HepG2 (cell line): ENCODE measurements around the gene RHOT2. TPM values are rescaled to one million over a fixed set of nuclear protein-coding genes. Genes with fewer than 3 reads are reported as not detected.
A peak's percentile ranks its signal among the peaks of the same experiment; 100 is the strongest.

ENCODE experiments used
- AKAP8 ChIP-seq: sonication (generic); formaldehyde crosslinking; IDR thresholded peaks from 2 replicates; pipeline ENCODE4 v1.5.1; 2020; ENCODE audit warnings: mild to moderate bottlenecking, missing genetic modification reagents
- BATF2 ChIP-seq: sonication (generic); formaldehyde crosslinking; IDR thresholded peaks from 2 replicates; pipeline ENCODE4 v1.8.0; 2022; ENCODE audit warnings: mild to moderate bottlenecking, missing genetic modification reagents, moderate library complexity
- HDAC6 ChIP-seq: fragments of 200-600 bp; sonication (generic); IDR thresholded peaks from 2 replicates; pipeline ENCODE4 v1.7.0; 2017; ENCODE audit warnings: mild to moderate bottlenecking, antibody characterized with exemption, low read length, low read depth
- IKZF4 ChIP-seq: sonication (generic); formaldehyde crosslinking; IDR thresholded peaks from 2 replicates; pipeline ENCODE4 v1.5.1; 2020; ENCODE audit warnings: borderline replicate concordance, mild to moderate bottlenecking, low read depth, missing genetic modification reagents; ENCODE audit errors: not compliant biosample characterization
- NFYB ChIP-seq: sonication (generic); formaldehyde crosslinking; IDR thresholded peaks from 2 replicates; pipeline ENCODE4 v1.4.0; 2020; ENCODE audit warnings: missing genetic modification reagents
- PTBP1 ChIP-seq: fragments of 200-400 bp; formaldehyde crosslinking; IDR thresholded peaks from 2 replicates; pipeline ENCODE4 v1.6.1; 2018; ENCODE audit warnings: low read length, low read depth; ENCODE audit not compliant: poor library complexity, severe bottlenecking
- RFXANK ChIP-seq: IDR thresholded peaks from 2 replicates; pipeline ENCODE4 v1.6.1; 2016
- SMARCC2 ChIP-seq: fragments of 450-650 bp; IDR thresholded peaks from 2 replicates; pipeline ENCODE4 v1.6.1; 2017; ENCODE audit warnings: antibody characterized with exemption, mild to moderate bottlenecking
- SSRP1 ChIP-seq: IDR thresholded peaks from 2 replicates; pipeline ENCODE4 v1.6.1; 2016; ENCODE audit warnings: control low read depth
- TBP ChIP-seq: sonication (generic); formaldehyde crosslinking; IDR thresholded peaks from 2 replicates; pipeline ENCODE4 v1.5.0; 2020; ENCODE audit warnings: missing genetic modification reagents
- USF2 ChIP-seq, 2 experiments: sonication (generic) in 1 of 2; formaldehyde crosslinking in 1 of 2; IDR thresholded peaks; 2 replicates each; pipeline versions ENCODE4 v1.5.1 to v1.6.1; 2011 to 2020; ENCODE audit warnings: borderline replicate concordance in 1 of 2, low read depth in 1 of 2, low read length in 1 of 2, mild to moderate bottlenecking in 1 of 2, missing genetic modification reagents in 1 of 2, moderate library complexity in 1 of 2
- YEATS4 ChIP-seq: sonication (generic); formaldehyde crosslinking; IDR thresholded peaks from 2 replicates; pipeline ENCODE4 v1.4.0; 2020; ENCODE audit warnings: missing genetic modification reagents, borderline replicate concordance
- ZC3H4 ChIP-seq: sonication (generic); formaldehyde crosslinking; IDR thresholded peaks from 2 replicates; pipeline ENCODE4 v1.4.0; 2020; ENCODE audit warnings: missing genetic modification reagents, borderline replicate concordance
- ZFAT ChIP-seq: sonication (generic); formaldehyde crosslinking; conservative IDR thresholded peaks from 2 replicates; pipeline ENCODE4 v1.8.1; 2023; ENCODE audit warnings: missing genetic modification reagents, inconsistent platforms
- ZFP62 ChIP-seq: sonication (generic); formaldehyde crosslinking; IDR thresholded peaks from 2 replicates; pipeline ENCODE4 v1.4.0; 2020; ENCODE audit warnings: missing genetic modification reagents
- ZNF230 ChIP-seq: sonication (generic); formaldehyde crosslinking; IDR thresholded peaks from 2 replicates; pipeline ENCODE4 v1.4.0; 2020; ENCODE audit warnings: mild to moderate bottlenecking, missing genetic modification reagents
- ZNF281 ChIP-seq: sonication (generic); formaldehyde crosslinking; IDR thresholded peaks from 2 replicates; pipeline ENCODE4 v1.4.0; 2020; ENCODE audit warnings: missing genetic modification reagents, borderline replicate concordance
- ZNF451 ChIP-seq: sonication (generic); formaldehyde crosslinking; IDR thresholded peaks from 2 replicates; pipeline ENCODE4 v1.5.0; 2020; ENCODE audit warnings: mild to moderate bottlenecking, missing genetic modification reagents
- ZNF652 ChIP-seq: IDR thresholded peaks from 2 replicates; pipeline ENCODE4 v1.6.1; 2016; ENCODE audit warnings: low read depth, borderline replicate concordance
- ZNF788 ChIP-seq: sonication (generic); formaldehyde crosslinking; IDR thresholded peaks from 2 replicates; pipeline ENCODE4 v1.5.0; 2020; ENCODE audit warnings: mild to moderate bottlenecking, missing genetic modification reagents, borderline replicate concordance
- ZSCAN5A ChIP-seq: sonication (generic); formaldehyde crosslinking; IDR thresholded peaks from 2 replicates; pipeline ENCODE4 v1.8.0; 2022; ENCODE audit warnings: mild to moderate bottlenecking, missing genetic modification reagents, borderline replicate concordance
- polyA plus RNA-seq, 8 experiments: library from polyadenylated mRNA; depleted of rRNA in 3 of 8; stranded (reverse) in 7 of 8; unstranded in 1 of 8; fragments of >200 nt; fragmentation: Illumina TruSeq in 4 of 8; extraction: Trizol in 4 of 8; gene quantifications; 2 replicates each; pipeline versions ENCODE4 v1.2.1 to v1.2.3, GENCODE V29; 2011 to 2016; ENCODE audit warnings: low read depth in 4 of 8, missing spikeins in 1 of 8, mixed read lengths in 1 of 8; ENCODE audit not compliant: insufficient read depth in 1 of 8
- total RNA-seq, 5 experiments: library from RNA; depleted of rRNA; stranded (reverse); fragments of >200 nt; fragmentation: Illumina TruSeq; extraction: Trizol; gene quantifications; 2 replicates each; pipeline ENCODE4 v1.2.3, GENCODE V29; 2016; ENCODE audit warnings: low read depth in 1 of 5

RHOT2 gene
- total and polyA plus RNA-seq, 2 of the 13 experiments (the other 11 are each of a cell fraction or from before 2014, with no cell fraction given): 63.6 to 76.9 TPM

- no peak for TF ChIP-seq HDAC6
- TF ChIP-seq ZNF652: no peak
- 0 out of 2 replicates have a peak, but pooled peaks have one; percentile 46 for TF ChIP-seq RFXANK (CRISPR knock-in tag)
- TF ChIP-seq BATF2 (CRISPR knock-in tag): no peak
- TF ChIP-seq YEATS4 (CRISPR knock-in tag): peak; percentile 97
- TF ChIP-seq ZNF230 (CRISPR knock-in tag): no peak
- TF ChIP-seq SMARCC2: no peak
- no peak for TF ChIP-seq ZC3H4 (CRISPR knock-in tag)
- peak; percentile 86; the same call in 1 of the 2 replicates for TF ChIP-seq ZNF788 (CRISPR knock-in tag)
- TF ChIP-seq ZSCAN5A (CRISPR knock-in tag): no peak
- TF ChIP-seq ZNF451 (CRISPR knock-in tag): peak; percentile 78; the same call in 1 of the 2 replicates
- no peak for TF ChIP-seq USF2 (IDR thresholded peaks at IDR 0.05; ENCODE audit: low read depth, low read length)
- no peak for TF ChIP-seq USF2 (CRISPR knock-in tag; IDR thresholded peaks at IDR 0.05; ENCODE audit: borderline replicate concordance)
- no peak for TF ChIP-seq TBP (CRISPR knock-in tag)
- TF ChIP-seq NFYB (CRISPR knock-in tag): 0 out of 2 replicates have a peak, but pooled peaks have one; percentile 7
- TF ChIP-seq AKAP8 (CRISPR knock-in tag): 0 out of 2 replicates have a peak, but pooled peaks have one; percentile 72
- TF ChIP-seq PTBP1: no peak
- peak; percentile 38; the same call in 1 of the 2 replicates for TF ChIP-seq ZNF281 (CRISPR knock-in tag)
- 0 out of 2 replicates have a peak, but pooled peaks have one; percentile 72 for TF ChIP-seq SSRP1
- no peak for TF ChIP-seq IKZF4
- TF ChIP-seq ZFAT (CRISPR knock-in tag): no peak
- no peak for TF ChIP-seq ZFP62 (CRISPR knock-in tag)
Measured at GRCh38 chr16:667780-668518, at the start of gene RHOT2 (continued).
